Endothelial cell of umbilical vein (primary cell): ENCODE data around the gene TMEM128. TPM values are rescaled to one million over a fixed set of nuclear protein-coding genes. Genes with fewer than 3 reads are reported as not detected.
"Not testable (repeated sequence)": the region's sequence is repeated elsewhere in the genome, so short reads cannot be mapped to it uniquely, and the experiment has no call there.

Source experiments
- BruUV-seq: library from RNA; stranded (reverse); fragments of 400-500 nt; replicated peaks from 2 replicates; lab custom pipeline; 2021; lab: Mats Ljungman, UMichigan
- CTCF ChIA-PET: fragments of 300-600, 350-600 bp; sonication (Branson Sonifier 250); formaldehyde crosslinking; loops from one replicate; lab custom pipeline; 2021; ENCODE audit warnings: antibody characterized with exemption, inconsistent platforms; lab: Charles Lee
- POLR2A ChIA-PET: fragments of 300-600, 350-600 bp; sonication (Branson Sonifier 250); formaldehyde crosslinking; loops from one replicate; lab custom pipeline; 2021; ENCODE audit warnings: antibody characterized with exemption, inconsistent platforms; lab: Charles Lee
- DNase-seq: peaks from one replicate; pipeline ENCODE4 v3.0.0-alpha.2; 2011; ENCODE audit warnings: low read depth, low spot score
- FAIRE-seq: peaks from 2 replicates; lab custom pipeline; 2011; peaks lifted over from hg19 to GRCh38; lab: Jason Lieb, UNC
- H2AFZ ChIP-seq: 2 replicates; pipeline ENCODE4 v1.6.0; 2012; ENCODE audit warnings: low read depth, low read length, control low read depth, inconsistent platforms
- H3K27ac ChIP-seq: 2 replicates; pipeline ENCODE4 v1.5.1; 2011; ENCODE audit warnings: low read depth, mild to moderate bottlenecking, control low read depth, low read length, moderate library complexity; ENCODE audit not compliant: insufficient read depth
- H3K27me3 ChIP-seq, 2 experiments: 2 replicates each; pipeline versions ENCODE4 v1.6.0 to v1.6.1; 2011; ENCODE audit warnings: low read length in 2 of 2, mixed read lengths in 1 of 2; ENCODE audit not compliant: control insufficient read depth in 2 of 2, insufficient read depth in 2 of 2
- H3K36me3 ChIP-seq, 2 experiments: 2 replicates in 1 of 2; 3 replicates in 1 of 2; pipeline ENCODE4 v1.5.1; 2011; ENCODE audit warnings: low read length in 2 of 2, mild to moderate bottlenecking in 1 of 2, moderate library complexity in 1 of 2; ENCODE audit not compliant: control insufficient read depth in 2 of 2, insufficient read depth in 2 of 2; ENCODE audit errors: extremely low read depth in 1 of 2
- H3K4me1 ChIP-seq: 3 replicates; pipeline ENCODE4 v1.5.1; 2011; ENCODE audit warnings: mild to moderate bottlenecking, low read length; ENCODE audit not compliant: control insufficient read depth, insufficient read depth; ENCODE audit errors: extremely low read depth
- H3K4me2 ChIP-seq: 2 replicates; pipeline ENCODE4 v1.6.1; 2011; ENCODE audit warnings: low read length, control low read depth, mixed read lengths; ENCODE audit not compliant: insufficient read depth
- H3K4me3 ChIP-seq, 3 experiments: fragments of 200-600 bp in 1 of 3; sonication (generic), shearing (Covaris generic) in 1 of 3; replicated peaks in 1 of 3; 2 replicates each; pipeline ENCODE4 v1.5.1; 2011 to 2016; ENCODE audit warnings: control low read depth in 3 of 3, low read length in 3 of 3, mild to moderate bottlenecking in 2 of 3, inconsistent platforms in 1 of 3, low read depth in 1 of 3, moderate library complexity in 1 of 3; ENCODE audit not compliant: insufficient read depth in 1 of 3
- H3K79me2 ChIP-seq: 2 replicates; pipeline ENCODE4 v1.6.0; 2012; ENCODE audit warnings: low read length, inconsistent platforms; ENCODE audit not compliant: control insufficient read depth, insufficient read depth
- H3K9ac ChIP-seq: replicated peaks from 2 replicates; pipeline ENCODE3; 2011; ENCODE audit warnings: low read length, control low read depth; ENCODE audit not compliant: insufficient read depth; ENCODE audit errors: extremely low read depth
- H3K9me1 ChIP-seq: replicated peaks from 3 replicates; pipeline ENCODE4 v1.6.0; 2011; ENCODE audit warnings: mild to moderate bottlenecking, low read length; ENCODE audit not compliant: control insufficient read depth, insufficient read depth; ENCODE audit errors: extremely low read depth
- H3K9me3 ChIP-seq: replicated peaks from 2 replicates; pipeline ENCODE4 v1.5.1; 2012; ENCODE audit warnings: low read length, inconsistent platforms; ENCODE audit not compliant: control insufficient read depth, insufficient read depth
- H4K20me1 ChIP-seq: replicated peaks from 2 replicates; pipeline ENCODE3; 2011; ENCODE audit warnings: mild to moderate bottlenecking, low read length; ENCODE audit not compliant: control insufficient read depth, insufficient read depth; ENCODE audit errors: extremely low read depth
- FOS ChIP-seq: IDR thresholded peaks from 2 replicates; pipeline ENCODE4 v1.6.1; 2011; ENCODE audit warnings: mild to moderate bottlenecking, low read length, moderate library complexity, borderline replicate concordance; ENCODE audit not compliant: insufficient read depth
- POLR2AphosphoS5 ChIP-seq: IDR thresholded peaks from 2 replicates; pipeline ENCODE4 v1.6.1; 2012; ENCODE audit warnings: low read depth, mild to moderate bottlenecking, control low read depth, low read length, moderate library complexity; ENCODE audit not compliant: insufficient read depth
- dilution Hi-C: fragments of 300-500 bp; cut with MboI; formaldehyde crosslinking; loops from one replicate; pipeline ENCODE4 v1.15.0; 2019; ENCODE audit warnings: low sequenced_read_pairs; ENCODE audit not compliant: extremely low pct_ligation_motif_present
- intact Hi-C: fragments of 100-400 bp; cut with micrococcal nuclease; formaldehyde crosslinking; loops from one replicate; pipeline ENCODE4 v1.10.0; 2022
- polyA plus RNA-seq, 4 experiments: library from polyadenylated mRNA; depleted of rRNA in 3 of 4; stranded (reverse) in 3 of 4; unstranded in 1 of 4; fragments of >200 nt; gene quantifications; 2 replicates each; pipeline versions ENCODE4 v1.2.1 to v1.2.3, GENCODE V29; 2011 to 2012; ENCODE audit warnings: missing spikeins in 1 of 4
- total RNA-seq: library from RNA; stranded (reverse); gene quantifications from 2 replicates; pipeline ENCODE4 v1.2.3, GENCODE V29; 2021

Gene TMEM128
- total and polyA plus RNA-seq, 2 donors (not counting 3 experiments of a cell fraction or from before 2014, with no cell fraction given): 11.5 to 23.8 TPM

DNA sequence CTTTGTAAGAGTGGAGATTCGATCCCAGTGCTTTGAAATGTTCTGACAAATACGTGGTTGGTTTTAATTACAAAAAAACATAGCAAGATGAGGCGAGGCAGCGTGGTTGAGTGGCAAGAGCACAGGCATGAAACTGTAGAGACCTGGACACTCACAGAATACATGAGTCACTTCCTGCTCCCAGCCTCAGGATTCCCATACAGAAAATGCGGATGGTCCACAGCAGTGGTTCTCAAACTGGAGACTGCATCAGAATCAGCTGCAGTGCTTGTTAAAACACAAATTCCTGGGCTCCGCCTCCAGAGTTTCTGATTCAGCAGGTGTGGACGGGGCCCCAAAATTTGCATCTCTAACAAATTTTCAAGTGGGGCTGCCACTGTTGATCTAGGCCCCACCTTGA is 31.4 kb downstream of the TMEM128 start:
- no peak overlapping the region for H3K27ac ChIP-seq
- no peak overlapping the region for H3K4me2 ChIP-seq
- TF ChIP-seq POLR2AphosphoS5: no peak
- TF ChIP-seq FOS: peak; percentile 34
- CTCF ChIA-PET: no interaction called here
- H4K20me1 ChIP-seq: no peaks in the 10 kb centered on the region
- DNase-seq: no peak
- H2AFZ ChIP-seq: no peak overlapping the region
- intact Hi-C loops: no loop called here
- BruUV-seq: no TSS peak
- peaks cover 0 to 2% of the 10 kb centered on the region in 2 experiments for H3K27me3 ChIP-seq
- POLR2A ChIA-PET: no interaction called here
- H3K9me1 ChIP-seq: no peaks in the 10 kb centered on the region
- no peaks in the 10 kb centered on the region for H3K79me2 ChIP-seq
- no peaks in the 10 kb centered on the region for H3K36me3 ChIP-seq
- H3K4me1 ChIP-seq: no peaks in the 10 kb centered on the region
- no peaks in the 10 kb centered on the region for H3K9me3 ChIP-seq
- no peak for FAIRE-seq
- no peak overlapping the region for H3K9ac ChIP-seq
- dilution Hi-C loops: no loop called here
- no peak overlapping the region for H3K4me3 ChIP-seq

DNA sequence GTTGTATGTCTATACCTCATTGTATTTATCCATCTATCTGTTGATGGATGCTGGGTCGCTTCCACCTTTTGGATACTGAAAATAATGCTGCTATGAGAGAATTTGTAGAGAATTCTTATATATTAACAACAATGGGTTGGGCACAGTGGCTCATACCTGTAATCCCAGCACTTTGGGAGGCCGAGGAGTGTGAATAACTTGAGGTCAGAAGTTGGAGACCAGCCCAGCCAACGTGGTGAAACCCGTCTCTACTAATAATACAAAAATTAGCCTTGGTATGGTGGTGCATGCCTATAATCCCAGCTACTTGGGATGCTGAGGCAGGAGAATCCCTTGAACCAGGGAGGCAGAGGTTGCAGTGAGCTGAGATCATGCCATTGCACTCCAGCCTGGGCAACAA is 34.3 kb downstream of the TMEM128 start:
- H3K27ac ChIP-seq, BruUV-seq, DNase-seq, H3K9ac ChIP-seq, H3K36me3 ChIP-seq, H3K9me3 ChIP-seq, H3K27me3 ChIP-seq, H3K9me1 ChIP-seq, H3K4me3 ChIP-seq, CTCF ChIA-PET, FAIRE-seq, H2AFZ ChIP-seq, H4K20me1 ChIP-seq, H3K79me2 ChIP-seq, intact Hi-C loops, POLR2A ChIA-PET, H3K4me1 ChIP-seq, H3K4me2 ChIP-seq, dilution Hi-C loops: not testable (repeated sequence)
